HG03135 (cell line): ENCODE measurements around the gene STK26.
"Not testable (repeated sequence)": the region's sequence is repeated elsewhere in the genome, so short reads cannot be mapped to it uniquely, and the experiment has no call there.

Experiments used
- ATAC-seq: cut with Tn5 transposase; IDR thresholded peaks from one replicate; pipeline ENCODE4 v1.9.1; 2021; ENCODE audit warnings: mild to moderate bottlenecking, moderate library complexity; ENCODE audit not compliant: unreplicated experiment

Gene STK26

GRCh38 chrX:132092439-132093065 lies 69.5 kb downstream of the STK26 start:
- no peak for ATAC-seq

DNA sequence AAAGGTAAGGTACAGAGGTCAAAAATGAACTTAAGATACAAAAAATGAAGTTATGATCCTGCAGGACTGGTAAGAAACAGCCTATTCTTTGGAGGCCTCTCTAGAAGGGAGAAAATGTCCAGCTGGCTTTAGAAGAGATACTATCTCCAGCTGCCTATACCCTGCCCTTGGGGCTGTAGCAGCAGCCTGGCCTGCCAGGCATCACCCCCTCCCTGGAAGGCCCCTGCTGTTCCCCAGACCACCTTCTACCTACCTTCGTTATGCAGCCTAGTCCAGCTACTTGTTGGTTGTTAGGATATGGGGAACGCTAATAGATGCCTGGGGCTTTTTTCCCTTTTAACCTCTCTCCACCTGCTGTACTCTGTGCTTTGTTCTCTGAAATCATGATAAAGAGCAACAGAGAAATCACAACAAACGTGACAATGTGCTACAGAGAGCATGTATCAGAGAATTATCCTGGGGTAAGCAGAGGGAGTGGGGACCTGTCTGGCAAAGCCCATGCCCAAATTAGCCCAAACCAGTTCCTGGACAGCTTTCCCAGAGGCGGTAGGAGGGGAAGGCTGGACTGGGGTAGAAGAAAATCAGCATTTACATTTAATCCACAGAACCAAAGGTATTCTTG lies 70.2 kb downstream of the STK26 start:
- no peak for ATAC-seq

DNA sequence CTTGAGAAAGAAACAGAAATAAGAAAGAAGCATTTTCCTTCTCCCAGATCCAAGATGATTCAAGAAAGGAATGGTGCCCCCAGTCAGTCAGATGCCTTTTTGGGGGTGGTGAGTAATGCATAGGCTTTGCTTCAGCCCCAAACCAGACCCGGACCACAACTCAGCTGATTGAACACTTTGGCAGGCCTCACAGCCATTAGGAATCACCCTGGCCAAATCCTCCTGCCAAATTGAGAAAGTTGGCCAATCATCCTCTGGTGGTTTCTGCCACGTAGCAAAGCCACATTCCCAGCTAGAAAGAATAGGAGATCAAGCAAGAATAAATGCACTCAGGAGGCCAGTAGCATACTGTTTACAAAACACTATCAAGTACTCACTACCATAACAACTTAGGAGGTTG lies 71.1 kb downstream of the STK26 start:
- no peak for ATAC-seq

DNA sequence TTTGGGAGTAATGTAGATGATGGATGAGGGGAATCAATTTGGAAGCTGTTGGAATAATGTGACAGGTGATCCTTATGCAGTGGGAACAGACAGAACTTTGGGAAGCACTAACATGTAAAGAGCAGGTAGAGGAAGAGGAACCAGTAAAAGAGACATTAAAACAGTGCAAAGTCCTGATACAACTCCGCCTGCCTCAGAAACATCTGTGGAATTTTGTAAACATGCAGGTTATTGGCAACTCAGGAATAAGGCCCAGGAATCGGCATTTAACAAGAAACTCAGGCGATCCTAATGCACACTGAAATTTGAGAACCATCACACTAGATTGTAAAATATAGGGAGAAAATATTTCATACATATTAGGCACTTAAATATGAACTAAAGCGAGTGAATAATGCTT lies 75.6 kb downstream of the STK26 start:
- ATAC-seq, result not testable (repeated sequence)

- no peak for ATAC-seq
Observed at GRCh38 chrX:132101206-132101605, 78.1 kb downstream of the STK26 start.

GRCh38 chrX:132101799-132102198 lies 78.7 kb downstream of the STK26 start:
- no peak for ATAC-seq

DNA sequence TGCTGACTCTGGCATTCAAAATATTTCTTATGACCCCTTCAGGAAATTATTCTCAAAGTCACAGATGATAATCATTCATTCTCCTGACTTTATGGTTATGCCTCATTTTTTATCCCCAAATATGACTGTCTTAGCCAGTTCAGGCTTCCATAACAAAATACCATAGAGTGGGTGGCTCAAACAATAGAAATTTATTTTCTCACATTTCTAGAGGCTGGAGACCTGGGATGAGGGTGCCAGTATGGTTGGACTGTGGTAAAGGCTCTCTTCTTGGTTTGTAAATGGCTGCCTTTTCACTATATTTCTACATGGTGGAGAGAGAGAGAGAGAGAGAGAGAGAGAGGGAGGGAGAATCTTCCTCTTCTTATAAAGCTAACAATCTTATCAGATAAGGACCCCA lies 84.2 kb downstream of the STK26 start:
- ATAC-seq, result no peak

DNA sequence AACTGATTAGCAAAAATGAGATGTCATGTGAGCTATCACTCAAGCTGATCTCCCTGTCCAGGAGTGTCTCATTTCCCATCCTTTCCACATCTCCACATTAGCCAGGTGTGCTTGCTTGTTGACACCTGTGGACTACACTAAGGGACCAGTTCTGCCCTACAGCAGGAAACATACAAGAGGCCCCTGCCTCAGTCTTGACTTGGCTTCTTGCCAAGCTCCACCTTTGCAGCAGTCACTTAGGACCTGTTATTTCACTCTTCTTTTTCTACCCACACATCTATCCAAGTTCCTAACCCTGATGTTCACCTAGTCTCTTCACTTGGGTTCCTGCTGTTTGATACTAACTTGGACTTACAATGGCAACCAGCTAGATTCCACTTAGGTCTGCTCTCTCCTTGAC lies 91.5 kb downstream of the STK26 start:
- no peak for ATAC-seq

GRCh38 chrX:132115792-132116191 lies 92.7 kb downstream of the STK26 start:
- no peak for ATAC-seq

DNA sequence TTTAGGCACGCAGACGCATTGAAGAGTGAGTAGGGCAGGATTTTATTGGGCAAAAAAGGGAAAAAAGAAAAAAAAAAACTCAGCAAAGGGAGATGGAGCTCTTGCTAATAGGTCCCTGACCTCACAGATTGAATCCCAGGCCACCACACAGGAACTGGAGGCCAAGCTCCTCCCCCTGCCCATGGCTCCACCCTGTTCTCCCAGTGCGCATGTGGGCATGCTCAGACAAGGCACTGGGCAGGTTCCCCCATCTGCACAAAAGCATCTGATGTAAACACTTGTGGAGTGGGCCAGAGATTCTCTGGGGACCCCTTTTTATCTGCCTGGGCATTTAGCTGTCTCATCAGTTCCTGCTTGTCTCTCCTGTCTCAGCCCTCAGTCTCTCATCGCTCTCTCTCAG lies 95.3 kb downstream of the STK26 start:
- no peak for ATAC-seq

- no peak for ATAC-seq
Observed at GRCh38 chrX:132119283-132119682, 96.2 kb downstream of the STK26 start.

DNA sequence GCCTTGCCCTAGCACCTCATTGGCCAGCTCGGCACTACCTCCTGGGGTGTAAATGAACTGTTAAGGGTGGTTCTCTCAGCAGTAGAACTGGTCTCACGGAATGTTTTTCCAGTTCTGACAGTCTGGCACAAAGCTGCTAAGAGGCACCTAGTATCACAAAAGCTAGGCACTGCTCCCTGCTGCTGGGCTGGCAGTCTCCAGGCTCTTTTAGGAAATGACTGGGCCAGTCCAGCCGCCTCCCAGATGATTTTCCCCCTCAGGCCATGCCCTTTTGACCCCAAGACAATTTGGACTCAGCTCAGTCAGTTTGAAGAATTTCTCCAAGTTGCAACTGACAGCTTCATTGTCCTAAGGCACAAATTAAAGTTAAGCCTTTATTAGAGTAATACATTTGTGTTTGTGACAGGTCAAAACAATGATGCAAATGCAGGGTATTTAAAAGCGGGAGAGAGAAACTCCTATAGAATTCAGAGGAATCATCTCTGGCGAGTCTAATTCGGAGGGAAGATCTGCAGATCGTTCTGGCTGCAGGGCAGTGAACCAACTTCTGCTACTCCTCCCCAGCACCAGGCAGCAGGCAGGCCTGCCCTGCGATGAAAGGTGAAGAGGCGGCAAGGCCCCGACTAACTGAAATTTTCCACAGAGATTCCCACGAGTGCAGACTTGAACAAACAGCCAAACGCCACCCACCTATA lies 96.9 kb downstream of the STK26 start:
- no peak for ATAC-seq

GRCh38 chrX:132120913-132121312 lies 97.8 kb downstream of the STK26 start:
- no peak for ATAC-seq
